Stimulated activated naive CD4-positive, alpha-beta T cell (primary cell): ENCODE data around the gene DUSP8.
"Not testable (repeated sequence)": the region's sequence is repeated elsewhere in the genome, so short reads cannot be mapped to it uniquely, and the experiment has no call there.

ENCODE experiments used
- DNase-seq, 6 experiments: peaks; one replicate each; lab custom pipeline; 2025; lab: John Stamatoyannopoulos, UW

DUSP8 gene

GRCh38 chr11:1515082-1516060 is 56.7 kb downstream of the DUSP8 start:
- DNase-seq, result peak; percentile 31 to 72 (median 62)

GRCh38 chr11:1514336-1515061 is 57.6 kb downstream of the DUSP8 start:
- no peak for DNase-seq

DNA sequence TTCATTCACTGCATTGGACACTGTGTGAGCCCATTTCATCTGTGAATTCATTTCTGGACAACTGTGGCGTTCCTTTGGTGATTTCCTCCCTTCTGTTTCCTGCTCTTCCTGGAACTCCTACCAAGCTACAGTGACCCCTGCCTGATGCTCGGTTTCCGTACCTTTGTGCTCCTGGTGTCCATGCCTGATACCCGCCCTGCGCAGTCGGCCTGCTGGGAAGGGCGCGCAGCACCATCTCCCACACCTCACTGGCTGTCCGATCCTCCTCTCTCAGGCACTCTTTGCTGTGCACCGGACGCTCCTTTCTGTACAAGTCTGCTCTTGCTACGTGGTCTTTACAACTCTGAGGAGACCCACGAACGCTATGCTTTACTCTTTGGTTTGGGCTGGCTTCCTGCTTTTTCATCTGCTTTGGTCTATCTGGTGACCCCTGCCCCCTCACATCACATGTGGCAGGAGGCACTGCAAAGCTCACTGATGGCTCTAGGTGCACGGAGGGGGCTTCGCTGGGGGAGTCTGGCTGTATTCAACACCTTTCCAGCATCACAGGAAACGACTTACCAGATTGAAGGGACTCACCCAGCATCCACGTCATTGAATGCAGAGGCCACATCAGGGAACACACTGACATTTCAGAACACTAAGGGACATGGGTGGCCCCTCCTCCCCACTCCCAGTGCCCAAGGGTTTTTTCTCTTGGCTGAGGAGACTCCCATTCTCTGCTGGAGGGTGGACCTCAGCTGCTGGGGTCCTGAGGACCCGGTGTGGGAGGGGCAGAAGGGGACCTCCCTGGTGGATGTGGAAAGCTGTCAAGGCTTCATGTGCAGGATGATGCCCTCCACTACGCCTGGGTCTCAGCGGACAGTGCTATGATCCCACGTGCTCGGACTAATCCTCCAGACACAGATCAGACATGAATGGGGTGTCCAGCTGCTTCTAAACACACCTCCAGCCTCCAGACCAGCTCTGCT is 58.5 kb downstream of the DUSP8 start:
- DNase-seq, result no peak

- peak in 2 of 6 experiments; percentile 16 to 25 for DNase-seq
These were observed 59.4 kb downstream of the DUSP8 start for GRCh38 chr11:1512531-1513258.

- no peak for DNase-seq
These were observed 60.1 kb downstream of the DUSP8 start for GRCh38 chr11:1511937-1512496.

GRCh38 chr11:1510928-1511327 is 61.1 kb downstream of the DUSP8 start:
- no peak for DNase-seq

DNA sequence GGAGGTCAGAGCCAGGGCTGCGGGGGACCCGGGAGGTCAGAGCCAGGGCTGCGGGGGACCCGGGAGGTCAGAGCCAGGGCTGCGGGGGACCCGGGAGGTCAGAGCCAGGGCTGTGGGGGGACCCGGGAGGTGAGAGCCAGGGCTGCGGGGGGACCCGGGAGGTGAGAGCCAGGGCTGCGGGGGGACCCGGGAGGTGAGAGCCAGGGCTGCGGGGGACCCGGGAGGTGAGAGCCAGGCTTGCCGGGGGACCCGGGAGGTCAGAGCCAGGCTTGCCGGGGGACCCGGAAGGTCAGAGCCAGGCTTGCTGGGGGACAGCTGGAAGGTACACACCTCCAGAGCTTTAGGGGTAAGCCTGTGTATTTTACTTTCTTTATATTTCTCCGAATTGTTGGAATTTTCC is 61.7 kb downstream of the DUSP8 start:
- not testable (repeated sequence) for DNase-seq

GRCh38 chr11:1509626-1510255 is 62.3 kb downstream of the DUSP8 start:
- DNase-seq, result no peak

DNA sequence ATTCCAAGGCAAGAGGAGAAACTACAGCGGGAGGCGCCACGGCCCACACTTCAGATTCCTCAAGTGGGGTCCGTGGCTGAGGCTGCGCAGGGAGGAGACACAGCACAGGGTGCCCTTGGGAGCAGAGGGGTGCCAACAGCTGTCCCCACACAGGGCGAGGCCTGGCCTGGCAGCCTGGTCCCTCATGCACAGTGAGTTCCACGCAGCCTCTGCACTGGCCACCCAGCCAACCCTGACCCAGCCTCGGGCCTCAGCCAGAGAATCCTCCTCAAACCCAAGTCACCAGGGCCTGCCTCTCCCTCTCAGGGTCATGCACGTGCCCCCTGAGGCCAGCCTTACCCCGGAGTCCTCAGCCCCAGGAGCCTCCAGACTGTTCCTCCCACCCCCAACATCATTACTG is 63.1 kb downstream of the DUSP8 start:
- no peak for DNase-seq

GRCh38 chr11:1508491-1508891 is 63.6 kb downstream of the DUSP8 start:
- no peak for DNase-seq

DNA sequence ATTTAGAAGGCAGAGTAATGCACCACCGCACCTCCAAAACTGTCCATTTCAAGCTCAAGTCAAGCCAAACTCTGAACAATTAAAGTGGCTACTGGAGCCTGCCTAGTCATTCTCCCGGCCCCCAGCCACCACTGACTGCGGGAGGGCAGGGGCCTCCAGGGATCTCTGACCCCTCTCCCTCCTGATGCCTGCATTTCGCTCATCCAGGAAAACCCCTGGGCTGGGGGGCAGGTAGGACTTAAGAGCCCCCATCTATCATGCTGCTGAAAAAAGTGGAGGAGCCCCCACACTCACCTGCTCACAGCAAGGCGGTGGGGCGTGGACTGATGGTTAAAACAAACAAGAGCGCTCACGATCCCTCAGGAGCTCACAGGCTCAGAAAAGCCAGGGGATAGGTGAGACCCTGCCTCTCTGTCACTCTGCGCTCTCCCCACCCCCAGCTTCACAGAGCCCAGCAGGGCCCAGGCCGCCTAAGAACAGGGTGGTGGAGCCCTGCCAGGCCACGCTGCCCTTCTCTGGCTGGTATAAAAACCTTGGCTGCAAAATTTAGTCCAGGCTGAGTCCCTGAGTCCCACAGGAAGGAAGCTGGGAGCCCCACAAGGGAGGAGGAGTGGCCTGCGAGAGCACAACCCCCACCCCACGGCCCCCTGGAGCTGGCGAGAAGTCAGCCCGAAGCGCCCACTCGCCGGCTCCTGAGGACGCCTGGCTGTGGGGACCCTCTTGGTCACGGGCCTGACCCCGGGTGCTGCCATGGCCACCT is 64.5 kb downstream of the DUSP8 start:
- no peak for DNase-seq

DNA sequence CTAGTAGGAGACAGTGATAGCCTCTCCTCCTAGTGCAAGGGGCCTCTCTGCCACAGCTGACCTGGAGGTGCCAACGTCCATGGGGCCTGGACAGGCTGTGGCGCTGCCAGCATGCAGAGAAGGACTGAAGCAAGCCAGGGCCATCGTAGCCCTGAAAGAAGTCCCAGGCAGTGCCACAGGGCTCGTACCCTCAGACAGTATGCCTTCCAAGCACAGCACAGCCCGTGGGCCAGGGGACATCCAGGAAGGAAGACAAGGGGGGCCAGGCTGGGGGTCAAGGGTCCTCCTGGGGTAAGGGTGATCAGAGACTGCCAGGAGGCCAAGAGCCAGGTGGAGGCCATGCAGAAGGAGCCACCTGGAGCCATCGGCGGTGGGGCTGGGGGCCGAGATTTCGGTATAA is 65.1 kb downstream of the DUSP8 start:
- no peak for DNase-seq

- no peak for DNase-seq
These were observed 66.6 kb downstream of the DUSP8 start for GRCh38 chr11:1505480-1505879.

DNA sequence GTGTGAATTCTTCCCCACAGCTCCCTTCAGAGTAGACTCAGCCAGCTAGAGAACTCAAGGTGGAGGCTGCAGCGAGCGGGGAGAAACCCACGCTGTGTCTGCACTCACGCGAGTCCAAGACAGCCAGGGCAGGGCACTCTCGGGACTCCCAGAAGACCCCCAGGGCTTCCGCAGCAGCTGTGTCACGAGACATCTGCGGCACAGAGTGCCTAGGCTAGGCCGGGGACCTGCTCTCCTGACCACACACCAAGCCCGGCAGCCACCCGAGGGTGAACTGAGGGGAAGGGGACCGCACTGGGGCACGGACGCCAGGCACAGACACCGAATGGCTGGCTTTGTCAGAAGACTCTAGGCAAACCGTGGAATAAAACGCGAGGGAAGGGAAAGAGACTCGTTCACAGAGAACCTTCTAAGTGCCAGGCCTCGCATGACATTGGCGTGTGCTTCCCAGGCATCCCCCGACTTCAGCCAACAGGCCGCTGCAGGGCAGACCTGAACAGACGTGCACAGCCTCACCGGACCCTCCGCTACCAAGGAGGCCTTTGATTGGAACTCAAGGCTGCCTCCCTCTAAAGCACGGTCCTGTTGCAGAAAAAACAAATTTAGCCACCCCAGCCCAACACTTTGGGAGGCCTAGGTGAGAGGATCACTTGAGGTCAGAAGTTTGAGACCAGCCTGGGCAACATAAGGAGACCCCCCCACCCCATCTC is 67.3 kb downstream of the DUSP8 start:
- DNase-seq, result no peak

DNA sequence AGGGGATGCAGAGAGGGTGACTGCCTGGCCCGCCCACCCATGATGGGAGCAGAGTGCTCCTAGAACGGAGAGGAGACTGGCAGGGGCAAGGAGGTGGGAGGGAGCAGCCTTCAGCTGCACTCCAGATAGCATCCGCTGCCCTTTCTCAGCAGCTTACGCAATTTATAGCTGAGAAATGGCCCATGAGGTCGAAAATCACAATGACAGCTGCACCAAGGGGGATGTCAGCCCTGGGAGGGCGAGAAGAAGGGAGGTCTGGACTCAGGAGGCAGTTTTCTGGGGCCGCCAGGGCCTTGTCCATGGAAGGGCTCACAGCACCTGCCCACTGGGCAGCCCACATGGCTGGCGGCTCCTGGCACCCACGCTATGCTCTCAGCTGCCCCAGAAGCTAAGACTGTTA is 67.9 kb downstream of the DUSP8 start:
- DNase-seq, result no peak
